ENCODE measurements around the gene ENC1. TPM values are rescaled to one million over a fixed set of nuclear protein-coding genes. Genes with fewer than 3 reads are reported as not detected.
A peak's percentile ranks its signal among the peaks of the same experiment; 100 is the strongest.
"Not testable (repeated sequence)": the region's sequence is repeated elsewhere in the genome, so short reads cannot be mapped to it uniquely, and the experiment has no call there.

The ENC1 gene
- total and polyA plus RNA-seq, 7 experiments from 2014 or later = 0.77 to 18.1 (median 1.6) TPM

- DNase-seq = no peak
- Histone ChIP-seq H3K4me1 (ENCODE audit: control insufficient read depth in 2 of 2, insufficient read depth in 2 of 2, low read length in 2 of 2) (no peaks in the 10 kb centered on the region), H3K27ac (ENCODE audit: low read depth, low read length) (no peak overlapping the region), H3K4me3 (ENCODE audit: low read length) (no peak overlapping the region), H3K36me3 (ENCODE audit: control insufficient read depth in 2 of 3, insufficient read depth in 3 of 3, low read length in 3 of 3) (peaks cover 0 to under 1% (median 0%) of the 10 kb centered on the region in 3 experiments), H3K9me3 (ENCODE audit: control insufficient read depth in 2 of 3, low read length in 3 of 3) (no peaks in the 10 kb centered on the region), H3K27me3 (ENCODE audit: control insufficient read depth in 2 of 2, insufficient read depth in 2 of 2, low read length in 2 of 2) (no peaks in the 10 kb centered on the region)
- ATAC-seq = no peak
- no peaks in the 10 kb centered on the region for H3K36me3 Mint-ChIP-seq
- H3K4me3 Mint-ChIP-seq = no peak overlapping the region
- H3K9me3 Mint-ChIP-seq = no peaks in the 10 kb centered on the region
- ChIA-PET CTCF (no interaction called here), POLR2A (no interaction called here)
- peaks cover 0 to 6% (median 2%) of the 10 kb centered on the region in 7 donors for H3K4me1 Mint-ChIP-seq
- no peak overlapping the region for H3K27ac Mint-ChIP-seq
- intact Hi-C loops (cut with micrococcal nuclease) = loop anchor here in 1 of 2 donors (10.0 kb wide), 2 partner anchors 375 to 555 kb away; partner anchors contain the start of genes ANKRD31 and GCNT4
- H3K27me3 Mint-ChIP-seq = peaks cover 0 to 41% (median 5%) of the 10 kb centered on the region in 5 donors
Measured at GRCh38 chr5:74679966-74680365, 39.4 kb upstream of the ENC1 start.

- ATAC-seq; H3K36me3 Mint-ChIP-seq; DNase-seq; H3K27me3 ChIP-seq (ENCODE audit: control insufficient read depth in 2 of 2, insufficient read depth in 2 of 2, low read length in 2 of 2); CTCF ChIA-PET; H3K36me3 ChIP-seq (ENCODE audit: control insufficient read depth in 2 of 3, insufficient read depth in 3 of 3, low read length in 3 of 3); H3K9me3 ChIP-seq (ENCODE audit: control insufficient read depth in 2 of 3, low read length in 3 of 3); H3K9me3 Mint-ChIP-seq; intact Hi-C loops (cut with micrococcal nuclease); H3K4me3 Mint-ChIP-seq; H3K4me3 ChIP-seq (ENCODE audit: low read length); POLR2A ChIA-PET; H3K27ac Mint-ChIP-seq; H3K4me1 Mint-ChIP-seq; H3K27ac ChIP-seq (ENCODE audit: low read depth, low read length); H3K4me1 ChIP-seq (ENCODE audit: control insufficient read depth in 2 of 2, insufficient read depth in 2 of 2, low read length in 2 of 2): not testable (repeated sequence)
- peaks cover 0 to 45% (median 5%) of the 10 kb centered on the region in 5 donors for H3K27me3 Mint-ChIP-seq
Measured at GRCh38 chr5:74679300-74679699, 38.8 kb upstream of the ENC1 start.

GRCh38 chr5:74678123-74678522, 37.6 kb upstream of the ENC1 start:
- ATAC-seq; H3K27ac ChIP-seq (ENCODE audit: low read depth, low read length); CTCF ChIA-PET; H3K27me3 ChIP-seq (ENCODE audit: control insufficient read depth in 2 of 2, insufficient read depth in 2 of 2, low read length in 2 of 2); H3K27ac Mint-ChIP-seq; DNase-seq; H3K4me3 ChIP-seq (ENCODE audit: low read length); H3K36me3 Mint-ChIP-seq; H3K9me3 Mint-ChIP-seq; H3K4me1 ChIP-seq (ENCODE audit: control insufficient read depth in 2 of 2, insufficient read depth in 2 of 2, low read length in 2 of 2); H3K4me1 Mint-ChIP-seq; H3K36me3 ChIP-seq (ENCODE audit: control insufficient read depth in 2 of 3, insufficient read depth in 3 of 3, low read length in 3 of 3); H3K9me3 ChIP-seq (ENCODE audit: control insufficient read depth in 2 of 3, low read length in 3 of 3); H3K4me3 Mint-ChIP-seq; intact Hi-C loops (cut with micrococcal nuclease); POLR2A ChIA-PET: not testable (repeated sequence)
- H3K27me3 Mint-ChIP-seq = peaks cover 0 to 47% (median 5%) of the 10 kb centered on the region in 5 donors

- H3K4me3 Mint-ChIP-seq; H3K4me1 Mint-ChIP-seq; H3K36me3 ChIP-seq (ENCODE audit: control insufficient read depth in 2 of 3, insufficient read depth in 3 of 3, low read length in 3 of 3); CTCF ChIA-PET; H3K36me3 Mint-ChIP-seq; H3K9me3 ChIP-seq (ENCODE audit: control insufficient read depth in 2 of 3, low read length in 3 of 3); H3K4me3 ChIP-seq (ENCODE audit: low read length); intact Hi-C loops (cut with micrococcal nuclease); H3K27ac Mint-ChIP-seq; H3K27me3 ChIP-seq (ENCODE audit: control insufficient read depth in 2 of 2, insufficient read depth in 2 of 2, low read length in 2 of 2); H3K27ac ChIP-seq (ENCODE audit: low read depth, low read length); H3K4me1 ChIP-seq (ENCODE audit: control insufficient read depth in 2 of 2, insufficient read depth in 2 of 2, low read length in 2 of 2); DNase-seq; ATAC-seq; POLR2A ChIA-PET; H3K9me3 Mint-ChIP-seq: not testable (repeated sequence)
- H3K27me3 Mint-ChIP-seq = peaks cover 9 to 42% (median 14%) of the 10 kb centered on the region in 5 donors
Measured at GRCh38 chr5:74676466-74676865, 35.9 kb upstream of the ENC1 start.

- Histone ChIP-seq H3K4me1 (ENCODE audit: control insufficient read depth in 2 of 2, insufficient read depth in 2 of 2, low read length in 2 of 2) (no peaks in the 10 kb centered on the region), H3K4me3 (ENCODE audit: low read length) (no peak overlapping the region), H3K9me3 (ENCODE audit: control insufficient read depth in 2 of 3, low read length in 3 of 3) (no peaks in the 10 kb centered on the region), H3K27ac (ENCODE audit: low read depth, low read length) (no peak overlapping the region), H3K27me3 (ENCODE audit: control insufficient read depth in 2 of 2, insufficient read depth in 2 of 2, low read length in 2 of 2) (no peaks in the 10 kb centered on the region), H3K36me3 (ENCODE audit: control insufficient read depth in 2 of 3, insufficient read depth in 3 of 3, low read length in 3 of 3) (no peaks in the 10 kb centered on the region)
- peaks cover 0 to 9% (median 0%) of the 10 kb centered on the region in 11 donors for H3K9me3 Mint-ChIP-seq
- H3K4me1 Mint-ChIP-seq = peaks cover 0 to 2% (median 0%) of the 10 kb centered on the region in 7 donors
- H3K27me3 Mint-ChIP-seq = peaks cover 9 to 31% (median 15%) of the 10 kb centered on the region in 5 donors
- CTCF ChIA-PET = interaction anchor here (0.9 kb wide), 1 partner anchor 67 kb away, joined by 3 read pairs; no protein-coding TSS in a partner anchor
- H3K4me3 Mint-ChIP-seq = no peak overlapping the region
- DNase-seq (peak in 5 of 9 donors; percentile 8 to 30 (median 21)), ATAC-seq (no peak)
- POLR2A ChIA-PET = no interaction called here
- no peak overlapping the region for H3K27ac Mint-ChIP-seq
- intact Hi-C loops (cut with micrococcal nuclease) = loop anchor here (1.0 to 5.0 kb wide), 5 partner anchors 229 to 1584 kb away; no protein-coding TSS in a partner anchor
- peaks cover 0 to 7% (median 0%) of the 10 kb centered on the region in 5 donors for H3K36me3 Mint-ChIP-seq
Measured at GRCh38 chr5:74673011-74673790, 32.7 kb upstream of the ENC1 start.

- POLR2A ChIA-PET = no interaction called here
- intact Hi-C loops (cut with micrococcal nuclease) = loop anchor here (2.0 to 5.0 kb wide), 3 partner anchors 230 to 1584 kb away; no protein-coding TSS in a partner anchor
- Histone ChIP-seq H3K4me3 (ENCODE audit: low read length) (no peak overlapping the region), H3K27me3 (ENCODE audit: control insufficient read depth in 2 of 2, insufficient read depth in 2 of 2, low read length in 2 of 2) (no peaks in the 10 kb centered on the region), H3K9me3 (ENCODE audit: control insufficient read depth in 2 of 3, low read length in 3 of 3) (no peaks in the 10 kb centered on the region), H3K4me1 (ENCODE audit: control insufficient read depth in 2 of 2, insufficient read depth in 2 of 2, low read length in 2 of 2) (no peaks in the 10 kb centered on the region), H3K27ac (ENCODE audit: low read depth, low read length) (no peak overlapping the region), H3K36me3 (ENCODE audit: control insufficient read depth in 2 of 3, insufficient read depth in 3 of 3, low read length in 3 of 3) (no peaks in the 10 kb centered on the region)
- peaks cover 0 to 9% (median 0%) of the 10 kb centered on the region in 11 donors for H3K9me3 Mint-ChIP-seq
- no peak overlapping the region for H3K27ac Mint-ChIP-seq
- H3K4me3 Mint-ChIP-seq = no peak overlapping the region
- ATAC-seq (no peak), DNase-seq (no peak)
- CTCF ChIA-PET = no interaction called here
- peaks cover 0 to 2% (median 0%) of the 10 kb centered on the region in 7 donors for H3K4me1 Mint-ChIP-seq
- peaks cover 9 to 32% (median 15%) of the 10 kb centered on the region in 5 donors for H3K27me3 Mint-ChIP-seq
- H3K36me3 Mint-ChIP-seq = peaks cover 0 to 7% (median 0%) of the 10 kb centered on the region in 5 donors
Measured at GRCh38 chr5:74672215-74672877, 31.8 kb upstream of the ENC1 start.

All from naive thymus-derived CD4-positive, alpha-beta T cell (primary cell).